NCI-H345 treated with DMSO at 0.1 percent for 48 hours (cell line): ENCODE results near the gene DIABLO.
"Not testable (repeated sequence)": the region's sequence is repeated elsewhere in the genome, so short reads cannot be mapped to it uniquely, and the experiment has no call there.

Source experiments
- DNase-seq: peaks from one replicate; lab custom pipeline; 2025; ENCODE audit not compliant: unreplicated experiment; lab: John Stamatoyannopoulos, UW

The DIABLO gene

DNA sequence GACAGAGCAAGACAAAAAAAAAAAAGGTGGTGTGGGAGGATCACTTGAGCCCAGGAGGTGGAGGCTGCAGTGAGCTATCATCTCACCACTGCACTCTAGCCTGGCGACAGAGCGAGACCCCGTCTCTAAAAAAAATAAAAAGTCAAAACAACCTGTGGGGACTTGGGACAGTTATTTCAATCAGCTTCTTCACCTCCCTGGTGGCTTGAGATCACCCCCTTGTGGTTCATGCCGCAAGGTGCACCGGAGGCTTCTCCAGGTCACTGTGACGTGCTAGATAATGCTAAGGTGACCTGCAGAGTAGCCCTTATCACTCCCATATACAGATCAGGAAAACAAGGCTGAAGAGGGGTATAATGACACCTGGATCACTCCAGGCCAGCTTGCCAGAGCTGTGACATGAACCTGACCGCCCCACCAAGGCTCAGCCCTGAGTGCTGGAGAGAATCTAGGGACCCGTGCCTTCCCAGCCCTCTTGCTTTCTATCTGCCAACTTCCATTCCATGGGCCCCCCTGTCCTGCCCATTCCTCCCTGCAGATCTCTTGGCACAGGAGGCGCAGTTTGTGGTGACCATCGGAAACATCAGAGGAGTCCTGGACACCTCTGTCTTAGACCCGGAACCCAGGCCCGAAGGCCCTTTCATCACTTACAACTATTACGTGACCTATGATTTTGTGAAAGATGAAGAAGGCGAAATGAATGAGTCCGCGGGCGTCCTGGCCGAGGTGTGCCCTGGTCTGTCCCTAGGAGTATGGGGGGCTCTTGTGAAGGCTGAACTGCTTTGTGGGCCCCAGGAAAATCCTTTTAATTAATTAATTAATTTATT, 34.8 kb downstream of the DIABLO start:
- no peak for DNase-seq

GRCh38 chr12:122189626-122190475, 36.0 kb downstream of the DIABLO start:
- no peak for DNase-seq

DNA sequence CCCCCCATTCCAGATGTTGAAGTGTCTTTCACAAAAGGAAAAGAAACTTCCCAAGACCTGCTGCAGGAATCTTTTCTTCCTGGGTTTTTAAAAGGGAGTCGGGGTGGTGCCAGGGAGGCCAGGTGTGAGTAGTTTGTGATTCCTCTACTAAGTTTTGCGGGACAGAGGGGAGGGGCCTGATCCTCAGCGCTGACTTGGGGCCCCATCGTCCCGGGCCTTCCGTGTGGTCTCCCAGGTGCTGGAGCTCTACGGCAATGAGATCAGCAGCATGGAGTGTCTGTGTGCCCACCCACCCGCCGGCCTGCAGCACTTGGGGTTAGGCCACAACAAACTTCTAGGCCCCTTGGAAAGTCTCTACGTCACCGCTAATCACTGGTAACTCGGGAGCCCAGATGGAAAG, 38.4 kb downstream of the DIABLO start:
- DNase-seq: no peak

DNA sequence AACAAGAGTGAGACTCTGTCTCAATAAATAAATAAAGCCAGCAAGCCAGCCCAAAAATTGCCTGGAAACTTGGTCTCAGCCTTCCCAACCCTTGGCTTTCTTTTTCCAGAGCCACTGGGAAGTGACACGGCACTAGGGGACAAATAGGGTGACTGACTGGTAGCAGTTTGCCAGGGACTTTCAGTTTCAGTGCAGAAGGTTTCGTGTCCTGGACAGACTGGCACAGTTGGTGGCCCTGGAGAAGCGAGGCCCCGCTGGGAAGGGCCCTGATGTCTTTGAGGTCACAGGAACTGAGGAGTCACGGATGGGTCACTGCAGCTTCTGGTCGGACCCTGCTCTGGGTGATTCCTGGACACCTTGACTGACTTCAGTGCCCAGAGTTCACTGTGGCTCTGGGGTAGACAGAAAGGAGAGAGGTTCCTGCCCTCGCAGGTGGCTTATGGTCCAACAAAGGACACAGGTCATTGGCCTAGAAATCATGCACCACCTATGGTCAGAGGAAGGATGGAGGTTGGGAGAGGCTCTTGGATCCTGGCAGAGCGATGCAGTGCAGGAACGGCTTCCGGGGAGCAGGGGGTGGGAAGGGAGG, 40.3 kb downstream of the DIABLO start:
- DNase-seq: no peak

GRCh38 chr12:122185079-122185478, 40.8 kb downstream of the DIABLO start:
- no peak for DNase-seq

DNA sequence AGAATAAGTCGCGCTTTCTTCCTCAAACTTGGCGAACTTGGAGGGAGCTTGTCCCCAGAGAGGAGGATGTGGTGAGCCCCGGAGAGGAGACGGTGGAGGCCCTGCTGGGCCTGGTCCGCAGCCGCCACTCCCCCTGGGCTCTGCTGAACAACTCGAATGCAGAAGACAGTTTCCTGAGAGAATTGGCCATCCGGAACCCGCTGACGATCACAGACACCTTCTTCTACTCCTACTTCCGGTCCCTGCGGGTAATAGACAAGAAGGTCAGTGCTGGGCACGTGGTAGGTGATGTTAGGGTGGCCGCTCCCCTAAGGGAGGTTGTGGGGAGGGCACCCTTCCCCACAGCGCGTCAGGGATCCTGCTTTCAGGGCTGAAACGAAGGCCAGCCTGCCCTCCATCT, 41.3 kb downstream of the DIABLO start:
- DNase-seq: no peak

DNA sequence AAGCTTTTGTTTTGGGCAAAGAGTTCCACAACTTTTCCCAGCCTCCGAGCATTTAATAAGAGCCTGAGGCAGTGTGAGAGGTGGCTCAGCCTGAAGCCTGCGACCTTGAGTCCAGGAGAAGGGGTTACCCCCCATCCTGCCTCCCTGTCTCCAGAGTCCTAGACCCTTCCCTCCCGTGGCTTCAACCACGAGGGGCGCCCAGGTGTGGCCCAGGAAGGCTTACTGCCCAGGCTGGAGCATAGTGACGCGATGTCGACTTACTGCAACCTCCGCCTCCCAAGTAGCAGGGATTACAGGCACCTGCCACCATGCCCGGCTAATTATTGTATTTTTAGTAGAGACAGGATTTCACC, 42.3 kb downstream of the DIABLO start:
- no peak for DNase-seq

- DNase-seq: no peak
Measured at GRCh38 chr12:122182887-122183587, 42.8 kb downstream of the DIABLO start, which contains the start of gene LRRC43. LRRC43 (plus strand) TSS chr12:122183123; CDS start chr12:122183145, 22 bp downstream.

DNA sequence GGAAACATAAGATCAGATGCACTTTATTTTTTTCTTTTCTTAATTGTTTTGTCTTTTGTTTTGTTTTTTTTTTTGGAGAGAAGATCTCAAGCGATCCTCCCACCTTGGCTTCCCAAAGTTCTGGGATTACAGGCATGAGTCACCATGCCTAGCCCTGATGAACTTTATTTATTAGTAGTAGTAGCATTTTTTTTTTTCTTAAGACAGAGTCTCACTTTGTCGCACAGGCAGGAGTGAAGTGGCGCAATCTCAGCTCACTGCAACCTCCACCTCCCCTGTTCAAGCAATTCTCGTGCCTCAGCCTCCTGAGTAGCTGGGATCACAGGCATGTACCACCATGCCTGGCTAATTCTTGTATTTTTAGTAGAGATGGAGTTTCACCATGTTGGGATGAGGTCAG, 49.4 kb downstream of the DIABLO start:
- DNase-seq: not testable (repeated sequence)

DNA sequence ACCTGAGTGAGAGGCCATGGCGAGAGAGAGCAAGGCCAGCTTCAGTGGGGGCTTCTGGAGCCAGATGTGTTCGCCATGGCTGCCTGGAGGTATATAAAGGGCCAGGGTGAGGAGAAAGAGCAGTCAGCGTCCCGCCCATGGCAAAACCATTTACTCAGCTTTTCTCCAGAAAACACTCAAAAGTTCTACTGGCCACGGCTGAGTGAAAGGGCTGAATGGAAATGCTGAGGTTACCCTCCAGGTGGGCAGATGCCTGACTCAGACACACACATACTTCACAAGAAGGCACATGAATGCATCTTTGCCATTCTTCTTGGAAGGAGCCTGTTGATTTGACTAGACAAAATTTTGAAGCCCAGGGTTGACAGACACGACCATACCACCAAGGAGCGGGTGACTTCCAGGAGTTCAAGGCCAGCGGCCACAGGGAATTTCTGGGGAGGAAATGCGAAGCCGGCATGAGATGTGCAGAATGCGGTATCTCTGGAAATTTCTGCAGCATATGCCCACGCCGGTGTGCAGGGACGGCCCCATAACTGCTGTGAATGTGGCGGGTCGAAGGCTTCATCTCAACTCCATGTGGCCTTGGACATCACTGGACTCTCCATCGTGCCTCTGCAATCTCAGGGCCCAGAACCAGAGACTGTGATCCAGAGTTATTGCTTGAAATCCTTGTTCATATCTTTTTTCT, 51.6 kb downstream of the DIABLO start, which contains the start of gene IL31:
IL31 (minus strand) TSS at position 67 of the 691 bp plus-strand sequence; CDS start at position 18, 49 bp downstream.
- no peak for DNase-seq

DNA sequence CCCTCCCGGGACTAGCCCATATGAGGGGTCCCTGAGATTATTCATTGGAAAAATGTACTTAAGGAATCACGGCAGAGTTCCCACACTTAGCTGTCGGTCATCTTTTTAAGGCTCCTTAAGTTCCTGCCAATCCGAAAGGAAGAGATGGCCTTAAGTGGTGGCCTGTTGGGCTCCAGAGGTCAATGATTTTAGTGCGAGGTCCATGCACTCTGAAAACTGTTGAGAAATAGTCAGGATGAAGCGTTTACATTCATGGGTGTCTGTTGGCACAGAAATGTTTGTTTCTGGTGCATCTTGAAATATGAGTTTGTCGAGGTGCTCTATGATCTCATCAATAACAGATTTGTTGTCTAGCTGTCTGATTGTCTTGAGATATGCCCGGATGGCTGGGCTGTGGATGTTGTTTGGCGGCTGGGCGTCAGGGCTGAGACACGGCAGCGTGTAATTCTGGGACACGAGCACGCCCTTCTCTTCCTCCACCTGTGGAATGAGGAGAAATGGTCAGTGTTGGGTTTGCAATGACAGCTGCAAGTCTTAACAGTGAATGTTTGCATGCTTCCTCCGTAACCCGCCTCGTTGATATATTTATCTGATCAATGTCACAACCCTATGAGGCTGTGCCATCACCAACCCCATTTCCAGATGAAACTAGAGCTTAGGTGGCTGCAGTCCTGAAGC, 53.5 kb downstream of the DIABLO start:
- DNase-seq: no peak

DNA sequence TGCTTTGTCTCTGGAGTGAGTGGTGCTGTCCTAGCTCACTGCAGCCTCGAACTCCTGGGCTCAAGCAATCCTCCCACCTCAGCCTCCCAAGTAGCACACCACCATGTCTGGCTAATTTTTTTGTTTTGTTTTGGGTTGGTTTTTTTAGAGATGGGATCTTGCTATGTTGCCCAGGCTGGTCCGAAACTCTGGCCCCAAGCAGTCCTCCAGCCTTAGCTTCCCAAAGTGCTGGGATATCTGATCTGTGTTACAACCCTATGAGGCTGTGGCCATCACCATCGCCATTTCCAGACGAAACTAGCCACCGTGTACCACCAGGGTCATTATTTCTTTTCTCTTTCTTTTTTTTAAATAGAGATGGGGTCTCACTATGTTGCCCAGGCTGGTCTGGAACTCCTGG, 54.5 kb downstream of the DIABLO start:
- no peak for DNase-seq

DNA sequence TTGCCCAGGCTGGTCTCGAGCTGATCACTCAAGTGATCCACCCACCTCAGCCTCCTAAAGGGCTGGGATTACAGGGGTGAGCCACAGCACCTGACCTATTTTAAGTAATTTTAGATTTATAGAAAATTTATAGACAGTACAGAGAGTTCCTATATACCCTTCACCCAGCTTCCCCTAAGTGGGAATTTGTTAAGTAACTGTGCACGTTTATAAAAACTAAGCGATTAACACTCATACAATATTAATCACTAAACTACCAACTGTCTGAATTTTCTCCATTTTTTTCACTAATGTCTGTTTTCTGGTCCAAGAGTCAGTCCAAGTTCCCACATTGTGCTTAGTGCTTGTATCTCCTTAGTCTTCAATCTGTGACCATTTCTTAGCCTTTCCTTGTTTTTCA, 57.4 kb downstream of the DIABLO start:
- no peak for DNase-seq

DNA sequence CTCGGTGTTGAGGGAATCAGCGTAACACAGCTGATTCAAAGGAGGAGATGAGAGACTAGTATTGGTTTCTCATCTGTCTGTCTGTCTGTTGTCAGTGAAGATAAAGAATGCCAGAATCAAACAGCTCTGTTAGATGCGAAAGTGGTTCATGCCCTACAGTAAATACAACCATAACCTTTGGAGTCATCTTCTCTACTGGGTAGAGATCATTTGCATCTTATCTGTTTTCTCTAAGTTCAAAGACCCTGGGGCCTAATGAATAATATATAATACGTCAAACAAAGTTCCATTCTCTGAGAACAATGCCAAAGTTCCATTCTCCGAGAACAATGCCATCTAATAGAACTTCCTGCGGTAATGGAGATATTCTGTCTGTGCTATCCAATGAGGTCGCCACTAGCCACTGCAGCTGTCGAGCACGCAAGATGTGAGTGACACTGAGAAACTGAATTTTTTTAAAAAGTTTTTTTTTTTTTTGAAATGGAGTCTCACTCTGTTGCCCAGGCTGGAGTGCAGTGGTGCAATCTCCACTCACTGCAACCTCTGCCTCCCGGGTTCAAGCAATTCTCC, 58.4 kb downstream of the DIABLO start:
- no peak for DNase-seq

DNA sequence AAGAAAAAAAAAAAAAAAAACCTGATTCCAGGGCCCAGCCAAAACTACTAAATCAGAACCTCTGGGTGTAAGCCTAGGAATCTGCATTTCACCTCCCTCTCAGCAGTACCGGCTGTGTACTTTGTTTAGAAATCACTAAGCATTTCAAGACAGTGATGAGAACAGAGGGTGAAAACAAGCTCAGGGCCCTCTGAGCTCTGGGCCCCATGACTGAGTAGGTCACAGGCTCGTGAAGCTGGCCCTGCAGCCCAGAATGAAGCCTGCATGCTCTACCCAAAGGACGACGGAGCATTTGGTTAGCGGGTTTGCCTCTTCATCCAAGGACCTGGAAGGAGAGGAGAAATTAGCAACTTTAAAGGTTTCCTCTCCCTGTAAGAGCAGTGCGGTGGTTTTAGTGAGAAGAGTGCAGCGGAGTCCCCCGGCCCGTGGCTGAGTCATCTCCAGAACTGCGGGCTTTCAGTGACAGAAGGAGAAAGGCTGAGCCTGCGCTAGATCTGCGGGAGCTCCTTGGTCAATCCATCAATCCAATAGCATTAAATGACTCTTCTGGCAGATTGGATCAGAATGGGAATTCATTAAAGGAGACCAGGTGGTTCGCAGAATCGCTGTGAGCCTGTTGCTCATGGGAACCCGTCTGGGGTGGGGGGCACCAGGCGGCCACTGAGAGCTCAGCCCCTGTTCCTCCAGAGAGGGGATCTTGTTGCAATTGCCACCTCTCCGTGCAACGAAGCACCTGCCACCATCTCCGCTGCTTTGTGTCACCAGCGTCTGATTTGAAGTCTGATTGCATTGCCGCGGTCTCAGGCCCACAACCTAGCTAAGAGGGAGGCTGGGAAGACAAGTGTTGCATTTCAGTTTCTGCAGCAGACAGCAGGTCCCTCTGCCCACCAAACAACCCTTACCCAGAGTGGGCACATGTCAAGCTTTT, 59.2 kb downstream of the DIABLO start:
- no peak for DNase-seq

GRCh38 chr12:122162976-122163375, 62.9 kb downstream of the DIABLO start:
- DNase-seq: no peak

GRCh38 chr12:122161682-122162081, 64.2 kb downstream of the DIABLO start:
- DNase-seq: no peak

DNA sequence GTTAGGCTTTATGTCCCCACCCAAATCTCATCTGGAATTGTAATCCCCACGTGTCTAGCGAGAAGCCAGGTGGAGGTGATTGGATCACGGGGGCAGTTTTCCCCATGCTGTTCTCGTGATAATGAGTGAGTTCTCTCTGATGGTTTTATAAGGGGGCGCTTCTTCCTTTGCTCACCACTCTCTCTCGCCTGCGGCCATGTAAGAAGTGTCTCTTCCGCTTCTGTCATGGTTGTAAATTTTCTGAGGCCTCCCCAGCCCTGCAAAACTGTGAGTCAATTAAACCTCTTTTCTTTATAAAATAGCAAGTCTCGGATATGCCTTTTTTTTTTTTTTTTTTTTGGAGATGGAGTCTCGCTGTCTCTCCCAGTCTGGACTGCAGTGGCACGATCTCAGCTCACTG, 65.1 kb downstream of the DIABLO start:
- no peak for DNase-seq

DNA sequence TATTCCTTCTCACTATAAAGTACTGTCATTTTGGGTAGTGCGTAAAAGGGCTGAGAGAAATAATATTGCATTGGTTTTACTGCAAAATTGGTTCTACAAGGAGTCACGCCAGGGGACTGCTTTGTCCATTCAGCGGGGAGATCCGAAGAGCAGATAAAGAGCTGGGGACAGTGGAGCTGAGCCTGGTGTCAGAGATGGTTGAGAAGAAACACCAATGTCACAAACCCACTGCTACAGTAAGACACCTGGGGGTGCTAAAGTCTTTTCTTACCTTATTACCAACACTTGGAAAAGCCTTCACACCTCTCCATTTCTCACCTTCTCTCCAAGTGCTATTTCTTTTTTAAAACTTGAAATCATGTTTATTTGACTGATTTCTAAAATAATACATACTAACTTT, 66.0 kb downstream of the DIABLO start:
- no peak for DNase-seq
